ENCODE measurements around the gene MRPL58.

- TF ChIP-seq ZNF292 (tag by site-specific recombination; IDR thresholded peaks at IDR 0.05; ENCODE audit: borderline replicate concordance, low read depth) (no peak), TCF7L2 (IDR thresholded peaks at IDR 0.05; ENCODE audit: borderline replicate concordance, low read depth, low read length) (no peak), ZSCAN30 (tag by site-specific recombination; IDR thresholded peaks at IDR 0.05) (no peak), ZNF768 (tag by site-specific recombination; IDR thresholded peaks at IDR 0.05) (no peak), ZNF449 (tag by site-specific recombination; IDR thresholded peaks at IDR 0.05) (no peak)
- TF ChIP-seq, protein P1, sequence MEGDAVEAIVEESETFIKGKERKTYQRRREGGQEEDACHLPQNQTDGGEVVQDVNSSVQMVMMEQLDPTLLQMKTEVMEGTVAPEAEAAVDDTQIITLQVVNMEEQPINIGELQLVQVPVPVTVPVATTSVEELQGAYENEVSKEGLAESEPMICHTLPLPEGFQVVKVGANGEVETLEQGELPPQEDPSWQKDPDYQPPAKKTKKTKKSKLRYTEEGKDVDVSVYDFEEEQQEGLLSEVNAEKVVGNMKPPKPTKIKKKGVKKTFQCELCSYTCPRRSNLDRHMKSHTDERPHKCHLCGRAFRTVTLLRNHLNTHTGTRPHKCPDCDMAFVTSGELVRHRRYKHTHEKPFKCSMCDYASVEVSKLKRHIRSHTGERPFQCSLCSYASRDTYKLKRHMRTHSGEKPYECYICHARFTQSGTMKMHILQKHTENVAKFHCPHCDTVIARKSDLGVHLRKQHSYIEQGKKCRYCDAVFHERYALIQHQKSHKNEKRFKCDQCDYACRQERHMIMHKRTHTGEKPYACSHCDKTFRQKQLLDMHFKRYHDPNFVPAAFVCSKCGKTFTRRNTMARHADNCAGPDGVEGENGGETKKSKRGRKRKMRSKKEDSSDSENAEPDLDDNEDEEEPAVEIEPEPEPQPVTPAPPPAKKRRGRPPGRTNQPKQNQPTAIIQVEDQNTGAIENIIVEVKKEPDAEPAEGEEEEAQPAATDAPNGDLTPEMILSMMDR (tag by site-specific recombination; IDR thresholded peaks at IDR 0.05): no peak
These were observed 29.3 kb downstream of the MRPL58 start for GRCh38 chr17:75041656-75042280.
